ENCODE results near the gene CARD9.

Gene CARD9

DNA sequence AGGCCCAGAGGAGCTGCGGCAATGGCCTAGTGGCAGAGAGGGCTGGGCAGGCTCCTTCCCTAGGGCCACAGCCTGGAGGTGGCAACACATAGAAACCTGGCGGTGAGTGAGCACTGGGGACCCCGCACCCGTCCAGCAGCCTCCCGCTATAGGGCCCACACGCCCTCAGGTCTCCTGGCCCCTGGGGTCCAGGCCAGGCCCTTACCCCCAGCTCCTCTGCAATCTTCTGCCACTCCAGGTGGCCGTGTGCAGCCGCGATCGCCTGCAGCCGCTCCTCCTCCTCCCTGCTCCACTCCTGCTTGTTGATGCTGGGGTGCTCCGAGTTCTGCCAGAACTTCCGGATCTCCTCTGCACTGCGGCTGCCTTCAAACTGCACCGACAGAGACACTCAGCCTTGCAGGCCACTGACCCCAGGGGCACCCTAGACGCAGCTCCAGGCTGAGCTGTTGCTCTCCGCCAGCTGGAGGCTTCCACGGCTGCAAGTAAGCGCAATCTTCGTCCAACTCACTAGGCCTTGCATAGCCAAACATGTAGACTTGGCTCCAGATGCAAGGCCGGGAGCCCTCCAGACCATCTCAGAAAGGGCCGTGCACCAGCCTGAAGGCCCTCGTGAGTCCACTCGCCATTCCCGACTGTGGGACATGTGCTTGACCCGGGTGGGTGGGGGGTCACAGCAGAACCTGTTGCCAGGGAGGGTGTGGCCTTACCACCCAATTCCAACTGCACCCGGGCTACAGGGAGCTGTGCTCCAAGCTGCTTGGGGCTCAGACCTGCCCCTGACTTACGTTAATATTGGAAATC is 18.5 kb upstream of the CARD9 start:
- Histone ChIP-seq H3K4me1 (ENCODE audit: control insufficient read depth in 1 of 2, insufficient read depth in 2 of 2, low read length in 2 of 2) (no peaks in the 10 kb centered on the region), H3K27me3 (ENCODE audit: low read depth, low read length) (no peaks in the 10 kb centered on the region), H3K36me3 (ENCODE audit: control insufficient read depth in 1 of 2, insufficient read depth in 2 of 2, low read length in 2 of 2) (peaks cover 52 to 92% of the 10 kb centered on the region in 2 donors), H3K4me3 (ENCODE audit: low read depth in 1 of 2, low read length in 2 of 2) (no peak overlapping the region), H3K27ac (ENCODE audit: low read length) (no peak overlapping the region), H3K9me3 (ENCODE audit: control insufficient read depth in 1 of 2, low read length in 2 of 2) (no peaks in the 10 kb centered on the region)

DNA sequence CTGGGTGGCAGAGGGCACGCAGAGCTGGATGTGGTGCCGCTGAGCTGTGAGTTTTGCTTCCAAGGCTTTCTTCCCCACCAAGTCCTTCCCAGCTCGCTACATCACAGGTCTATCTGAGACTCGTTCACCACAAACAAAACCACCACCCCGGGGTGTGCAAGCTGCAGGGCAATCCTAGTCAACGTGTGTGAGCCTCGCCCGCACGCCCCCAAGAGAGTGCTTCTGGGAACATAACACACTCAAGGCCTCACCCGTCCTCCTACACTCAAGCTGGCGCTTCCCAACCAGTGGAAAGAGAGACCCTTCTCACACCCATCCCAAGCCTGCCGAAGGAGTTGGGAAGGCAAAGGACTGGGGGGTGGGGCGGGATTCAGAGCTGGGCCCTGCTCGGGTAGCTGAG is 15.9 kb upstream of the CARD9 start:
- no peak overlapping the region for H3K4me3 ChIP-seq (ENCODE audit: low read depth in 1 of 2, low read length in 2 of 2)
- no peaks in the 10 kb centered on the region for H3K9me3 ChIP-seq (ENCODE audit: control insufficient read depth in 1 of 2, low read length in 2 of 2)
- H3K27me3 ChIP-seq (ENCODE audit: low read depth, low read length) = no peaks in the 10 kb centered on the region
- no peak overlapping the region for H3K27ac ChIP-seq (ENCODE audit: low read length)
- H3K36me3 ChIP-seq (ENCODE audit: control insufficient read depth in 1 of 2, insufficient read depth in 2 of 2, low read length in 2 of 2) = peaks cover 51 to 87% of the 10 kb centered on the region in 2 donors
- no peaks in the 10 kb centered on the region for H3K4me1 ChIP-seq (ENCODE audit: control insufficient read depth in 1 of 2, insufficient read depth in 2 of 2, low read length in 2 of 2)

- Histone ChIP-seq H3K4me3 (ENCODE audit: low read depth in 1 of 2, low read length in 2 of 2) (no peak overlapping the region), H3K27ac (ENCODE audit: low read length) (no peak overlapping the region), H3K36me3 (ENCODE audit: control insufficient read depth in 1 of 2, insufficient read depth in 2 of 2, low read length in 2 of 2) (peaks cover 51 to 87% of the 10 kb centered on the region in 2 donors), H3K4me1 (ENCODE audit: control insufficient read depth in 1 of 2, insufficient read depth in 2 of 2, low read length in 2 of 2) (no peaks in the 10 kb centered on the region), H3K9me3 (ENCODE audit: control insufficient read depth in 1 of 2, low read length in 2 of 2) (no peaks in the 10 kb centered on the region), H3K27me3 (ENCODE audit: low read depth, low read length) (no peaks in the 10 kb centered on the region)
Observed at GRCh38 chr9:136387217-136387616, 13.7 kb upstream of the CARD9 start.

DNA sequence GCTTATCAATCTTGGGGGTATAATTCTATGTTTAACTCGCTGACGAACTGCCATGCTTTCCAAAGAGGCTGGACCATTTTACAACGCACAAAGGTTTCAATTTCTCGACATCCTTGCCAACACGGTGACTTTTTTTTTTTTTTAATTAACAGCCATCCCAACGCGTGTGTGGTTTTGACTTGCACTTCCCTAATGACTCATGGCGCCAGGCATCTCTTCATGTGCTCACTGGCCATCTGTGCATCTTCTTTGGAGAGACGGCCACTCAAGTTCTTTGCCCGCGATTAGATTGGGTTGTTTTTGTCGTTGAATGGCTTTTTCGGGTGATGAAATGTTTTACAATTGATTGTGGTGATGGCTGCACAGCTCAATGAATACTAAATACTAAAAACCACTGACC is 12.5 kb upstream of the CARD9 start:
- Histone ChIP-seq H3K27me3 (ENCODE audit: low read depth, low read length) (no peaks in the 10 kb centered on the region), H3K27ac (ENCODE audit: low read length) (no peak overlapping the region), H3K4me1 (ENCODE audit: control insufficient read depth in 1 of 2, insufficient read depth in 2 of 2, low read length in 2 of 2) (no peaks in the 10 kb centered on the region), H3K36me3 (ENCODE audit: control insufficient read depth in 1 of 2, insufficient read depth in 2 of 2, low read length in 2 of 2) (peaks cover 40 to 87% of the 10 kb centered on the region in 2 donors), H3K4me3 (ENCODE audit: low read depth in 1 of 2, low read length in 2 of 2) (no peak overlapping the region), H3K9me3 (ENCODE audit: control insufficient read depth in 1 of 2, low read length in 2 of 2) (no peaks in the 10 kb centered on the region)

GRCh38 chr9:136385015-136385414 is 11.5 kb upstream of the CARD9 start:
- no peaks in the 10 kb centered on the region for H3K9me3 ChIP-seq (ENCODE audit: control insufficient read depth in 1 of 2, low read length in 2 of 2)
- no peak overlapping the region for H3K4me3 ChIP-seq (ENCODE audit: low read depth in 1 of 2, low read length in 2 of 2)
- H3K4me1 ChIP-seq (ENCODE audit: control insufficient read depth in 1 of 2, insufficient read depth in 2 of 2, low read length in 2 of 2) = no peaks in the 10 kb centered on the region
- peaks cover 39 to 92% of the 10 kb centered on the region in 2 donors for H3K36me3 ChIP-seq (ENCODE audit: control insufficient read depth in 1 of 2, insufficient read depth in 2 of 2, low read length in 2 of 2)
- no peak overlapping the region for H3K27ac ChIP-seq (ENCODE audit: low read length)
- H3K27me3 ChIP-seq (ENCODE audit: low read depth, low read length) = no peaks in the 10 kb centered on the region

GRCh38 chr9:136383436-136383835 is 10.0 kb upstream of the CARD9 start:
- Histone ChIP-seq H3K27ac (ENCODE audit: low read length) (no peak overlapping the region), H3K27me3 (ENCODE audit: low read depth, low read length) (no peaks in the 10 kb centered on the region), H3K36me3 (ENCODE audit: control insufficient read depth in 1 of 2, insufficient read depth in 2 of 2, low read length in 2 of 2) (peaks cover 30 to 92% of the 10 kb centered on the region in 2 donors), H3K4me1 (ENCODE audit: control insufficient read depth in 1 of 2, insufficient read depth in 2 of 2, low read length in 2 of 2) (no peaks in the 10 kb centered on the region), H3K4me3 (ENCODE audit: low read depth in 1 of 2, low read length in 2 of 2) (no peak overlapping the region), H3K9me3 (ENCODE audit: control insufficient read depth in 1 of 2, low read length in 2 of 2) (no peaks in the 10 kb centered on the region)

DNA sequence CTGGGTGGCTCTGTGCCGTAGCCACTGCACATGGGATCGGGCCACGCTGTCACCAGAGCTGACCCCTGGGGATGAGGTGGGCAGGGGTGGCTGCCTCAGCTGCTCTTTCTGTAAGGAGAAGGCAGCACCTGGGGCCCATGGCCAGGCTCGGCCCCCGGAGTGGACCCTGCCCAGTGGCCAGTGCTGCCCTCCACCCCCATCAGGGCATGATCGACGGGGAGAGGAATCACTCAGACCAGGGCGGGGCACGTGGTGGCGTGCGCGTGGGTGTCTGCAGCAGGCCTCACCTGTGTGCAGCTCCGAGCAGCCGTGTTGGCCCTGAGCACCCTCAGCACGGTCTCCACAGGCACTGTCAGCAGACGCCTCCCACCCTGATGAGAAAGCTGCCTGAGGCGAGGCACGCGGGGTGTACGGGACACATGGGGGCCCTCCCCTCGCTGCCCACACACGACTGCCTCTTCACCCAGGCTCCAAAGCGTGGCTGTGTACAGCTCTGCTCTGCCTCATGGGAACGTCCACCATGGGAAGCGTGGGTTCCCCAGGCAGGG is 8.6 kb upstream of the CARD9 start:
- no peaks in the 10 kb centered on the region for H3K27me3 ChIP-seq (ENCODE audit: low read depth, low read length)
- H3K4me1 ChIP-seq (ENCODE audit: control insufficient read depth in 1 of 2, insufficient read depth in 2 of 2, low read length in 2 of 2) = no peaks in the 10 kb centered on the region
- no peak overlapping the region for H3K4me3 ChIP-seq (ENCODE audit: low read depth in 1 of 2, low read length in 2 of 2)
- no peaks in the 10 kb centered on the region for H3K9me3 ChIP-seq (ENCODE audit: control insufficient read depth in 1 of 2, low read length in 2 of 2)
- peaks cover 21 to 84% of the 10 kb centered on the region in 2 donors for H3K36me3 ChIP-seq (ENCODE audit: control insufficient read depth in 1 of 2, insufficient read depth in 2 of 2, low read length in 2 of 2)
- no peak overlapping the region for H3K27ac ChIP-seq (ENCODE audit: low read length)

- H3K27ac ChIP-seq (ENCODE audit: low read length) = no peak overlapping the region
- H3K36me3 ChIP-seq (ENCODE audit: control insufficient read depth in 1 of 2, insufficient read depth in 2 of 2, low read length in 2 of 2) = peaks cover 21 to 81% of the 10 kb centered on the region in 2 donors
- H3K4me1 ChIP-seq (ENCODE audit: control insufficient read depth in 1 of 2, insufficient read depth in 2 of 2, low read length in 2 of 2) = no peaks in the 10 kb centered on the region
- H3K4me3 ChIP-seq (ENCODE audit: low read depth in 1 of 2, low read length in 2 of 2) = no peak overlapping the region
- H3K27me3 ChIP-seq (ENCODE audit: low read depth, low read length) = no peaks in the 10 kb centered on the region
- no peaks in the 10 kb centered on the region for H3K9me3 ChIP-seq (ENCODE audit: control insufficient read depth in 1 of 2, low read length in 2 of 2)
Observed at GRCh38 chr9:136381311-136381710, 7.8 kb upstream of the CARD9 start.

- Histone ChIP-seq H3K27me3 (ENCODE audit: low read depth, low read length) (no peaks in the 10 kb centered on the region), H3K27ac (ENCODE audit: low read length) (no peak overlapping the region), H3K36me3 (ENCODE audit: control insufficient read depth in 1 of 2, insufficient read depth in 2 of 2, low read length in 2 of 2) (peaks cover 16 to 73% of the 10 kb centered on the region in 2 donors), H3K4me3 (ENCODE audit: low read depth in 1 of 2, low read length in 2 of 2) (no peak overlapping the region), H3K9me3 (ENCODE audit: control insufficient read depth in 1 of 2, low read length in 2 of 2) (no peaks in the 10 kb centered on the region), H3K4me1 (ENCODE audit: control insufficient read depth in 1 of 2, insufficient read depth in 2 of 2, low read length in 2 of 2) (no peaks in the 10 kb centered on the region)
Observed at GRCh38 chr9:136380381-136380780, 6.9 kb upstream of the CARD9 start.

- no peaks in the 10 kb centered on the region for H3K4me1 ChIP-seq (ENCODE audit: control insufficient read depth in 1 of 2, insufficient read depth in 2 of 2, low read length in 2 of 2)
- H3K27me3 ChIP-seq (ENCODE audit: low read depth, low read length) = no peaks in the 10 kb centered on the region
- H3K27ac ChIP-seq (ENCODE audit: low read length) = no peak overlapping the region
- H3K4me3 ChIP-seq (ENCODE audit: low read depth in 1 of 2, low read length in 2 of 2) = no peak overlapping the region
- no peaks in the 10 kb centered on the region for H3K9me3 ChIP-seq (ENCODE audit: control insufficient read depth in 1 of 2, low read length in 2 of 2)
- peaks cover 14 to 68% of the 10 kb centered on the region in 2 donors for H3K36me3 ChIP-seq (ENCODE audit: control insufficient read depth in 1 of 2, insufficient read depth in 2 of 2, low read length in 2 of 2)
Observed at GRCh38 chr9:136379891-136380290, 6.4 kb upstream of the CARD9 start.

DNA sequence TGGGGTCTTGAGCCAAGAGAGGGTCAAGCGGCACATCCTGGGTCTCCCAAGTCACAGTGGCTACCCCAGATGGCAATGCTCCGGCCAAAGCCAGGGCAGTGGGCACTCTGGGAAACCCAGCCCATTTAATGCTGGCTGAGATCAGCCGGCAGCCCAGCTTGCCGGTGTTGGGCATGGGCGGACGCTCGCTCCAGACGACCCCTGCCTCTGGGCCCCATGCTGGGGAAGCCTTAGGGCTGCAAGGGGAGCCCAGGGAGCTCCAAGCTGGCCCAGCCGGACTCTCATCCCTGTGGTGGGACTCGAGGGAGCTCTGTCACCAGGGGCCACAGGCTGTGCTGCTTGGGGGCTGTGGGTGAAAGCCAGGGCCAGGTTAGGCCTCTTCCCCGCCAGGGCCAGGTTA is 5.9 kb upstream of the CARD9 start:
- H3K4me1 ChIP-seq (ENCODE audit: control insufficient read depth in 1 of 2, insufficient read depth in 2 of 2, low read length in 2 of 2) = no peaks in the 10 kb centered on the region
- H3K4me3 ChIP-seq (ENCODE audit: low read depth in 1 of 2, low read length in 2 of 2) = no peak overlapping the region
- no peaks in the 10 kb centered on the region for H3K9me3 ChIP-seq (ENCODE audit: control insufficient read depth in 1 of 2, low read length in 2 of 2)
- peaks cover 9 to 63% of the 10 kb centered on the region in 2 donors for H3K36me3 ChIP-seq (ENCODE audit: control insufficient read depth in 1 of 2, insufficient read depth in 2 of 2, low read length in 2 of 2)
- no peak overlapping the region for H3K27ac ChIP-seq (ENCODE audit: low read length)
- no peaks in the 10 kb centered on the region for H3K27me3 ChIP-seq (ENCODE audit: low read depth, low read length)

DNA sequence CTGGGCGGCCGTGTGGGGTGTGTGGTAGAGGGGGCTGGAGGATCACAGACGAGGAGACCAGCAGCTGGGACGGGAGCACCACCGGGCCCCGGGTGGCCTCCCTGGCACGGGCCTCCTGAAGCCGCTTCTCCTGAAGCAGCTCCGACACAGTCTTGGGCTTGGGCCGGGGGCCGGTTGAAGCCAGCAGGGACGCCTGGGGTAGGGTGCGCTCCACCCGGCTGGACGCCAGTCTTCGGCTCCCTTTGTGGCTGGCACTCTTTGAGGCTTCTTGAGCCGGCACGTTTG is 5.5 kb upstream of the CARD9 start:
- Histone ChIP-seq H3K36me3 (ENCODE audit: control insufficient read depth in 1 of 2, insufficient read depth in 2 of 2, low read length in 2 of 2) (peaks cover 5 to 59% of the 10 kb centered on the region in 2 donors), H3K27ac (ENCODE audit: low read length) (no peak overlapping the region), H3K4me3 (ENCODE audit: low read depth in 1 of 2, low read length in 2 of 2) (no peak overlapping the region), H3K9me3 (ENCODE audit: control insufficient read depth in 1 of 2, low read length in 2 of 2) (no peaks in the 10 kb centered on the region), H3K4me1 (ENCODE audit: control insufficient read depth in 1 of 2, insufficient read depth in 2 of 2, low read length in 2 of 2) (no peaks in the 10 kb centered on the region), H3K27me3 (ENCODE audit: low read depth, low read length) (no peaks in the 10 kb centered on the region)
